DND-41 (cell line): ENCODE data around the gene ASCC2.

Experiments used
- ATAC-seq: fragments of 200-7000 bp; cut with Tn5 transposase; 3 replicates; pipeline ENCODE4 v1.9.1; 2021; ENCODE audit warnings: low read depth; ENCODE audit not compliant: insufficient read depth
- DNase-seq: peaks from one replicate; pipeline ENCODE4 v3.0.0-alpha.2; 2020
- H2AFZ ChIP-seq: 2 replicates; pipeline ENCODE4 v1.6.0; 2012; ENCODE audit warnings: low read depth, low read length
- H3K27ac ChIP-seq: 2 replicates; pipeline ENCODE4 v1.5.1; 2012; ENCODE audit warnings: low read length, inconsistent platforms
- H3K27me3 ChIP-seq: fragments of 200-600 bp; sonication (generic); 2 replicates; pipeline ENCODE4 v1.6.0; 2012; ENCODE audit warnings: low read length, mild to moderate bottlenecking, inconsistent platforms; ENCODE audit not compliant: insufficient read depth, poor library complexity
- H3K36me3 ChIP-seq: 2 replicates; pipeline ENCODE4 v1.5.1; 2012; ENCODE audit warnings: low read length, inconsistent platforms; ENCODE audit not compliant: insufficient read depth
- H3K4me1 ChIP-seq: 2 replicates; pipeline ENCODE4 v1.5.1; 2012; ENCODE audit warnings: mild to moderate bottlenecking, low read length; ENCODE audit not compliant: insufficient read depth
- H3K4me2 ChIP-seq: 2 replicates; pipeline ENCODE4 v1.6.0; 2012; ENCODE audit warnings: mild to moderate bottlenecking, moderate library complexity, low read length, inconsistent platforms; ENCODE audit not compliant: insufficient read depth
- H3K4me3 ChIP-seq, 2 experiments: fragments of 200-600 bp in 1 of 2; shearing (Covaris generic) in 1 of 2; 2 replicates each; pipeline ENCODE4 v1.5.1; 2012 to 2016; ENCODE audit warnings: inconsistent platforms in 2 of 2, low read length in 2 of 2, mild to moderate bottlenecking in 2 of 2, low read depth in 1 of 2, moderate library complexity in 1 of 2
- H3K79me2 ChIP-seq: 2 replicates; pipeline ENCODE4 v1.6.0; 2012; ENCODE audit warnings: low read length, inconsistent platforms; ENCODE audit not compliant: insufficient read depth
- H3K9ac ChIP-seq: 2 replicates; pipeline ENCODE4 v1.6.0; 2012; ENCODE audit warnings: low read depth, mild to moderate bottlenecking, inconsistent platforms, low read length, moderate library complexity
- H3K9me3 ChIP-seq: 2 replicates; pipeline ENCODE4 v1.5.1; 2012; ENCODE audit warnings: low read length, moderate library complexity, mild to moderate bottlenecking, inconsistent platforms; ENCODE audit not compliant: insufficient read depth, severe bottlenecking
- H4K20me1 ChIP-seq: 2 replicates; pipeline ENCODE4 v1.6.0; 2012; ENCODE audit warnings: low read length; ENCODE audit not compliant: insufficient read depth
- EZH2 ChIP-seq: IDR thresholded peaks from 3 replicates; pipeline ENCODE4 v1.6.1; 2012; ENCODE audit warnings: borderline replicate concordance, low read depth, mild to moderate bottlenecking, moderate library complexity, low read length, inconsistent platforms; ENCODE audit not compliant: severe bottlenecking
- TF ChIP-seq, protein P1 (sequence below): IDR thresholded peaks from 2 replicates; pipeline ENCODE4 v1.5.1; 2012; ENCODE audit warnings: borderline replicate concordance, low read length, moderate library complexity, mild to moderate bottlenecking; ENCODE audit not compliant: poor library complexity, severe bottlenecking; ENCODE audit errors: extremely low read depth

Gene ASCC2

DNA sequence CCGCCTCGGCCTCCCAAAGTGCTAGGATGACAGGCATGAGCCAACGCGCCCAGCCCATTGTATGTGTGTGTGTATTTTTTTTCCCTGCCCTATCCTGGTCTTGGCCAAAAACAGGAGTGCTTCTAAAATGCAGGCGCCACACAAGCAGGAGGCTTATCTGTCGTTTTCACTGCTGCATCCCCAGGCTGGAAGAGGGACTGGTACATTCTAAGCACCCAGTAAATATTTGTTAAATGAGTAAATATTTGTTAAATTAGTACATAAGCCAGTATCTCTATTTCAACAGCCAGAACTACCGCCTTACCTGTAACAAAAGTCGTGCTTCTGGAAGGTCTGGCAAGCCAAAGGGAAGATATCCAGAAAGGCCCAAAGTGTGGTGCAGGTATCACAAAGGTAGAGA is 24.9 kb downstream of the ASCC2 start:
- H3K9ac ChIP-seq, result no peak overlapping the region
- no peaks in the 10 kb centered on the region for H3K9me3 ChIP-seq
- H3K36me3 ChIP-seq, result peaks cover 87% of the 10 kb centered on the region
- H3K4me1 ChIP-seq, result no peaks in the 10 kb centered on the region
- no peak overlapping the region for H3K4me3 ChIP-seq
- H3K27ac ChIP-seq, result no peak overlapping the region
- DNase-seq, result no peak
- H3K79me2 ChIP-seq, result no peaks in the 10 kb centered on the region
- no peak overlapping the region for H3K4me2 ChIP-seq
- no peak for TF ChIP-seq EZH2
- TF ChIP-seq, protein P1, sequence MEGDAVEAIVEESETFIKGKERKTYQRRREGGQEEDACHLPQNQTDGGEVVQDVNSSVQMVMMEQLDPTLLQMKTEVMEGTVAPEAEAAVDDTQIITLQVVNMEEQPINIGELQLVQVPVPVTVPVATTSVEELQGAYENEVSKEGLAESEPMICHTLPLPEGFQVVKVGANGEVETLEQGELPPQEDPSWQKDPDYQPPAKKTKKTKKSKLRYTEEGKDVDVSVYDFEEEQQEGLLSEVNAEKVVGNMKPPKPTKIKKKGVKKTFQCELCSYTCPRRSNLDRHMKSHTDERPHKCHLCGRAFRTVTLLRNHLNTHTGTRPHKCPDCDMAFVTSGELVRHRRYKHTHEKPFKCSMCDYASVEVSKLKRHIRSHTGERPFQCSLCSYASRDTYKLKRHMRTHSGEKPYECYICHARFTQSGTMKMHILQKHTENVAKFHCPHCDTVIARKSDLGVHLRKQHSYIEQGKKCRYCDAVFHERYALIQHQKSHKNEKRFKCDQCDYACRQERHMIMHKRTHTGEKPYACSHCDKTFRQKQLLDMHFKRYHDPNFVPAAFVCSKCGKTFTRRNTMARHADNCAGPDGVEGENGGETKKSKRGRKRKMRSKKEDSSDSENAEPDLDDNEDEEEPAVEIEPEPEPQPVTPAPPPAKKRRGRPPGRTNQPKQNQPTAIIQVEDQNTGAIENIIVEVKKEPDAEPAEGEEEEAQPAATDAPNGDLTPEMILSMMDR, result no peak
- H4K20me1 ChIP-seq, result no peaks in the 10 kb centered on the region
- no peaks in the 10 kb centered on the region for H3K27me3 ChIP-seq
- no peak overlapping the region for H2AFZ ChIP-seq
- no peak for ATAC-seq

DNA sequence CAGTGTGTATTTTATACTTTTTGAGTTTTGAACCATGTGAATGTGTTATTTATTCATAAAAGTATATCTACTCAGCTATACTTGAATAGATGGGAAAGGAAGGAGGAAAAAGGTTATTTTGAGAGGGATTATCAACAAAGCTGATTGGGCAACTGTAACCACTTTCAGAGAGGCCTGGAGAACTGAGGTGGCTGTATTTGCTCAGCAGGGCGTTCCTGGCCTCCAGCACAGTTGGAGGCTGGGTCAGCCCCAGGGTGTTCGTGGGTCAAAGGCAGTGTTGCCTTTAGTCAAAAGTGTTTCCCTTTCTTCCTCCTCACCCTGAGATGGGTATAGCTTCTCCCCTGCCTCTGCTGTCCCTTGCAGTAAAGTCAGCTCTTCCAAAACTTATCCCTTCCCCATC is 26.7 kb downstream of the ASCC2 start:
- H4K20me1 ChIP-seq, result no peaks in the 10 kb centered on the region
- ATAC-seq, result no peak
- H3K4me3 ChIP-seq, result no peak overlapping the region
- no peak overlapping the region for H3K9ac ChIP-seq
- no peaks in the 10 kb centered on the region for H3K9me3 ChIP-seq
- H3K4me2 ChIP-seq, result no peak overlapping the region
- TF ChIP-seq, protein P1, result no peak
- no peak for TF ChIP-seq EZH2
- no peak for DNase-seq
- H3K27ac ChIP-seq, result no peak overlapping the region
- H3K4me1 ChIP-seq, result no peaks in the 10 kb centered on the region
- peaks cover 87% of the 10 kb centered on the region for H3K36me3 ChIP-seq
- no peak overlapping the region for H2AFZ ChIP-seq
- H3K27me3 ChIP-seq, result no peaks in the 10 kb centered on the region
- no peaks in the 10 kb centered on the region for H3K79me2 ChIP-seq

DNA sequence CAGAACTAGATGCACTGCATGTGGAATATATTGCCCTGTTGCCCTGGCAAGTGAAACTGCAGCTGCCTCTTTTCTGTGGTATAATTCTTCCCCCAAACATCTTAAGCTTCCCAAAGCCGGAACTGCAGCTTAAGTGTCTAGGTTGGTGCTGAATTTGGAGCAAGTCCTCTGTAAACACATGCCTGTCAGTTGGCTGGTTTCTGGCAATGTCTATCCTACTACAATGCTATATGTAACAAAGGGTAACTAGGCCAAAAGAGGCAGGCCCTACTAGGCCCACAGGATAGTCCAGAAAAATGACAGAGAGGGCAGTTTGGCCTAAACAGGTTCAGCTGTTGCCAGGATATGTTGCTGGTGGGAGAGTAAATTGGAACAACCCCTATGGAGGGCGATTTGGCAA is 27.9 kb downstream of the ASCC2 start:
- Histone ChIP-seq H3K36me3 (peaks cover 87% of the 10 kb centered on the region), H3K9me3 (no peaks in the 10 kb centered on the region), H2AFZ (no peak overlapping the region), H4K20me1 (no peaks in the 10 kb centered on the region), H3K79me2 (no peaks in the 10 kb centered on the region), H3K4me3 (no peak overlapping the region), H3K4me2 (no peak overlapping the region), H3K27ac (no peak overlapping the region), H3K27me3 (no peaks in the 10 kb centered on the region), H3K4me1 (no peaks in the 10 kb centered on the region), H3K9ac (no peak overlapping the region)
- no peak for DNase-seq
- no peak for ATAC-seq
- no peak for TF ChIP-seq EZH2
- TF ChIP-seq, protein P1, result no peak

DNA sequence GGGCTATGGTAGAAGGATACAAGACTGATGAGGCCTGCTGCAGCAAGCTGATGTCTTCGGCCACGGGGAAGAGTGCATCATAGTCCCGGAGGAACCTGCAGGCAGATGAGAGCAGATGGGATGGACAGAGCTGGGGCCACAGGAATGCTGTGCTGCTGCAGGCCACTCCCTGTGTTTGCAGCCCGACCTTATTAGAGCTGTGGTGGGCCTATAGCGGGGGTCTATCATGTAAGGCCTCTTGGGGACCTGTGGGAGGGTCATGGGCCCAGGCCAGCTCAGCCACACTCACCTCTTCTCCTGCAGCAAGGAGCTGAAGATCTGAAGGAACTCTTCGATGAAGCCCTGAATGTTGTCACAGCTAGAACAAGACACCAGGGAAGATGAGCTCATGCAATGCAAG is 31.9 kb downstream of the ASCC2 start:
- Histone ChIP-seq H2AFZ (no peak overlapping the region), H4K20me1 (peaks cover 3% of the 10 kb centered on the region; the same call in 1 of the 2 replicates), H3K36me3 (peaks cover 79% of the 10 kb centered on the region), H3K9me3 (no peaks in the 10 kb centered on the region), H3K9ac (no peak overlapping the region), H3K27me3 (no peaks in the 10 kb centered on the region), H3K4me2 (no peak overlapping the region), H3K27ac (no peak overlapping the region), H3K79me2 (no peaks in the 10 kb centered on the region), H3K4me1 (no peaks in the 10 kb centered on the region), H3K4me3 (no peak overlapping the region)
- no peak for ATAC-seq
- DNase-seq, result no peak
- TF ChIP-seq, protein P1, result no peak
- TF ChIP-seq EZH2, result no peak
